IMR-90 (cell line): Measurements from ENCODE around the gene PTPRG. TPM values are rescaled to one million over a fixed set of nuclear protein-coding genes. Genes with fewer than 3 reads are reported as not detected.

Experiments
- ATAC-seq: fragments of 200-7000 bp; cut with Tn5 transposase; 2 replicates; pipeline ENCODE4 v1.9.1; 2020; ENCODE audit warnings: low read depth, mild to moderate bottlenecking, moderate library complexity
- BruUV-seq: library from RNA; stranded (reverse); fragments of 400-500 nt; replicated peaks from 2 replicates; lab custom pipeline; 2021; lab: Mats Ljungman, UMichigan
- CTCF ChIA-PET: fragments of 300-600 bp; formaldehyde crosslinking; extraction: SDS; loops from one replicate; lab custom pipeline; 2021; ENCODE audit warnings: antibody characterized with exemption; lab: Yijun Ruan, JAX
- POLR2A ChIA-PET: fragments of 300-600 bp; sonication (Branson Sonifier 250); formaldehyde crosslinking; loops from one replicate; lab custom pipeline; 2022; ENCODE audit warnings: antibody characterized with exemption; ENCODE audit not compliant: unreplicated experiment; lab: Charles Lee
- DNase-seq: peaks from one replicate; pipeline ENCODE4 v3.0.0; 2013
- H2AFZ ChIP-seq: replicated peaks from 2 replicates; pipeline ENCODE3; 2013; ENCODE audit warnings: low read length, mild to moderate bottlenecking; ENCODE audit not compliant: poor library complexity
- H2AK5ac ChIP-seq: 2 replicates; pipeline ENCODE4 v1.6.1; 2013; ENCODE audit warnings: low read depth, low read length, inconsistent platforms
- H2AK9ac ChIP-seq: replicated peaks from 2 replicates; pipeline ENCODE3; 2013; ENCODE audit warnings: mild to moderate bottlenecking, low read depth, low read length, moderate library complexity; ENCODE audit not compliant: poor library complexity
- H2BK120ac ChIP-seq: 2 replicates; pipeline ENCODE4 v1.6.1; 2013; ENCODE audit warnings: low read depth, low read length, inconsistent platforms
- H2BK15ac ChIP-seq: 3 replicates; pipeline ENCODE4 v1.6.1; 2013; ENCODE audit warnings: low read depth, low read length, inconsistent platforms
- H2BK20ac ChIP-seq: 2 replicates; pipeline ENCODE4 v1.6.1; 2013; ENCODE audit warnings: low read depth, mild to moderate bottlenecking, inconsistent platforms, low read length, moderate library complexity
- H2BK5ac ChIP-seq: 2 replicates; pipeline ENCODE4 v1.6.1; 2013; ENCODE audit warnings: mild to moderate bottlenecking, low read depth, low read length, inconsistent platforms; ENCODE audit not compliant: poor library complexity, severe bottlenecking
- H3K14ac ChIP-seq: replicated peaks from 2 replicates; pipeline ENCODE4 v1.6.1; 2013; ENCODE audit warnings: low read depth, low read length, inconsistent platforms
- H3K18ac ChIP-seq: 2 replicates; pipeline ENCODE4 v1.6.1; 2013; ENCODE audit warnings: low read depth, low read length, control low read depth
- H3K23ac ChIP-seq: 2 replicates; pipeline ENCODE4 v1.6.1; 2013; ENCODE audit warnings: low read depth, low read length, inconsistent platforms
- H3K27ac ChIP-seq: 2 replicates; pipeline ENCODE4 v1.5.1; 2013; ENCODE audit warnings: mild to moderate bottlenecking, control low read depth, low read length; ENCODE audit not compliant: insufficient read depth
- H3K27me3 ChIP-seq: 2 replicates; pipeline ENCODE4 v1.6.1; 2013; ENCODE audit warnings: low read length; ENCODE audit not compliant: control insufficient read depth, insufficient read depth
- H3K36me3 ChIP-seq: 2 replicates; pipeline ENCODE4 v1.6.1; 2013; ENCODE audit warnings: low read length, mixed read lengths; ENCODE audit not compliant: control insufficient read depth, insufficient read depth
- H3K4ac ChIP-seq: 2 replicates; pipeline ENCODE4 v1.6.1; 2013; ENCODE audit warnings: low read depth, low read length, inconsistent platforms
- H3K4me1 ChIP-seq: 2 replicates; pipeline ENCODE4 v1.6.1; 2013; ENCODE audit warnings: low read length, mixed read lengths; ENCODE audit not compliant: control insufficient read depth, insufficient read depth
- H3K4me2 ChIP-seq: 2 replicates; pipeline ENCODE4 v1.6.1; 2013; ENCODE audit warnings: low read depth, mild to moderate bottlenecking, control low read depth, low read length, moderate library complexity
- H3K4me3 ChIP-seq: 2 replicates; pipeline ENCODE4 v1.5.1; 2013; ENCODE audit warnings: low read depth, mild to moderate bottlenecking, control low read depth, low read length, moderate library complexity; ENCODE audit not compliant: insufficient read depth
- H3K56ac ChIP-seq: 2 replicates; pipeline ENCODE4 v1.6.1; 2013; ENCODE audit warnings: low read length, inconsistent platforms; ENCODE audit not compliant: insufficient read depth; ENCODE audit errors: extremely low read depth
- H3K79me1 ChIP-seq, 2 experiments: 2 replicates each; pipeline ENCODE4 v1.6.1; 2013; ENCODE audit warnings: low read length in 2 of 2, inconsistent platforms in 1 of 2, low read depth in 1 of 2
- H3K9ac ChIP-seq: 2 replicates; pipeline ENCODE4 v1.6.1; 2013; ENCODE audit warnings: low read depth, low read length, control low read depth
- H3K9me1 ChIP-seq: 2 replicates; pipeline ENCODE4 v1.6.1; 2013; ENCODE audit warnings: low read length, inconsistent platforms; ENCODE audit not compliant: insufficient read depth
- H3K9me3 ChIP-seq: 2 replicates; pipeline ENCODE4 v1.6.1; 2013; ENCODE audit warnings: low read length; ENCODE audit not compliant: control insufficient read depth, insufficient read depth
- H4K20me1 ChIP-seq: 2 replicates; pipeline ENCODE4 v1.6.1; 2013; ENCODE audit warnings: low read length, inconsistent platforms; ENCODE audit not compliant: insufficient read depth
- H4K5ac ChIP-seq: 2 replicates; pipeline ENCODE4 v1.6.1; 2013; ENCODE audit warnings: mild to moderate bottlenecking, low read depth, low read length, control low read depth
- H4K8ac ChIP-seq, 2 experiments: 2 replicates each; pipeline ENCODE4 v1.6.1; 2013; ENCODE audit warnings: low read depth in 2 of 2, low read length in 2 of 2, control low read depth in 1 of 2, inconsistent platforms in 1 of 2
- H4K91ac ChIP-seq: 2 replicates; pipeline ENCODE4 v1.6.1; 2013; ENCODE audit warnings: low read depth, low read length, inconsistent platforms; ENCODE audit not compliant: insufficient read depth
- BHLHE40 ChIP-seq: fragments of 150-350 bp; IDR thresholded peaks from 2 replicates; pipeline ENCODE4 v1.6.1; 2016; ENCODE audit warnings: mild to moderate bottlenecking, low read depth, low read length
- CEBPB ChIP-seq: IDR thresholded peaks from 2 replicates; pipeline ENCODE4 v1.6.1; 2012; ENCODE audit warnings: low read depth, low read length, improper control_type of control experiment
- MAFK ChIP-seq: IDR thresholded peaks from 2 replicates; pipeline ENCODE4 v1.6.1; 2012; ENCODE audit warnings: low read depth, low read length, improper control_type of control experiment
- MAZ ChIP-seq: IDR thresholded peaks from 2 replicates; pipeline ENCODE4 v1.6.1; 2012; ENCODE audit warnings: low read depth, mild to moderate bottlenecking, low read length, improper control_type of control experiment, moderate library complexity, borderline replicate concordance
- MXI1 ChIP-seq: IDR thresholded peaks from 2 replicates; pipeline ENCODE4 v1.6.1; 2012; ENCODE audit warnings: low read depth, mild to moderate bottlenecking, low read length, moderate library complexity, borderline replicate concordance
- NFE2L2 ChIP-seq: fragments of 150-350 bp; IDR thresholded peaks from 2 replicates; pipeline ENCODE4 v1.6.1; 2016; ENCODE audit warnings: low read depth, mild to moderate bottlenecking, low read length
- RAD21 ChIP-seq: IDR thresholded peaks from 2 replicates; pipeline ENCODE4 v1.6.1; 2012; ENCODE audit warnings: low read length, improper control_type of control experiment
- RFX5 ChIP-seq: IDR thresholded peaks from 2 replicates; pipeline ENCODE4 v1.8.0; 2012; ENCODE audit warnings: low read depth, mild to moderate bottlenecking, low read length, moderate library complexity
- WGBS, 2 experiments: methylation state at CpG; one replicate each; pipeline versions ENCODE4 v1.1.5 to v1.1.7; 2013; ENCODE audit warnings: missing lambda C conversion rate in 2 of 2; ENCODE audit not compliant: insufficient read length in 1 of 2; ENCODE audit errors: extremely low coverage in 2 of 2; 5-methylcytosine and 5-hydroxymethylcytosine counted together
- dilution Hi-C: fragments of 300-500 bp; cut with HindIII; formaldehyde crosslinking; loops from one replicate; pipeline ENCODE4 v1.14.3; 2018; ENCODE audit warnings: low sequenced_read_pairs; ENCODE audit not compliant: unreplicated experiment
- in situ Hi-C: fragments of 300-500 bp; cut with MboI; formaldehyde crosslinking; loops from 3 replicates; pipeline ENCODE4 v1.14.3; 2019; ENCODE audit warnings: low sequenced_read_pairs, inconsistent platforms, mixed read lengths
- intact Hi-C: fragments of 100-400 bp; cut with micrococcal nuclease; formaldehyde crosslinking; loops from 2 replicates; pipeline ENCODE4 v1.10.0; 2022
- polyA plus RNA-seq, 3 experiments: library from polyadenylated mRNA; depleted of rRNA; stranded (reverse); fragments of >200 nt; gene quantifications; 2 replicates each; pipeline ENCODE4 v1.2.3, GENCODE V29; 2012; ENCODE audit warnings: low replicate concordance in 1 of 3
- total RNA-seq: library from RNA; depleted of rRNA; stranded (reverse); fragments of >200 nt; gene quantifications from 2 replicates; pipeline ENCODE4 v1.2.3, GENCODE V29; 2012
- TF ChIP-seq, protein P1 (sequence below): fragments of 150-350 bp; IDR thresholded peaks from 2 replicates; pipeline ENCODE4 v1.6.1; 2016; ENCODE audit warnings: low read depth, mild to moderate bottlenecking, low read length, moderate library complexity, borderline replicate concordance
- TF ChIP-seq, protein P2 (sequence below): fragments of 150-350 bp; IDR thresholded peaks from 2 replicates; pipeline ENCODE4 v1.6.1; 2017; ENCODE audit warnings: mild to moderate bottlenecking, antibody characterized with exemption, low read length, low read depth

Gene PTPRG
- total and polyA plus RNA-seq, 2 of the 4 experiments (the other 2 are of a cell fraction), result 7.7 to 31.0 TPM

DNA sequence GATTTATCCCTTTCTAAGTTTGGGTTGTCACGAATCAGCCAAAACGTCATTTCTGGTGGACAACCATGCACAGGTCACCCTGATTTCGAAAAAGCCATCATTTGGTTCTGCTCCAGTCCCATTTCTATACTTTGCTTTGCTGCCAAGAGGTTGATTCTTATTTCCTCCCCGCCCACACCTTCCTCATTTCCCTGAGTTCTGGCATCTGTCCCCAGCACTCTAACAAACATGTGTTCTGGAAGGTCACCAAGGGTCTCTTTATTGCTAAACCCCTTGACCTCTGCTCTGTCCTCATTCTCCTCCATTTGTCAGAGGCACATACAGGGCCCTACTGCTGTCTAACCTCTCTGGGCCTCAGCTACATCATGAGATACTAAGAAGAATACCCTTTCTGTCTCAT lies 36.4 kb upstream of the PTPRG start:
- Histone ChIP-seq H2AK9ac (no peak overlapping the region), H3K9me3 (no peaks in the 10 kb centered on the region), H2BK15ac (no peak overlapping the region), H2BK20ac (no peak overlapping the region), H3K27ac (no peak overlapping the region), H3K14ac (no peak overlapping the region), H3K4me3 (no peak overlapping the region), H3K56ac (no peak overlapping the region), H2BK5ac (no peak overlapping the region), H4K91ac (no peak overlapping the region), H3K4ac (no peak overlapping the region), H3K4me2 (no peak overlapping the region), H3K9ac (no peak overlapping the region), H3K27me3 (peaks cover 2% of the 10 kb centered on the region; the same call in 1 of the 2 replicates), H4K5ac (no peak overlapping the region), H4K8ac (no peak overlapping the region), H3K9me1 (no peaks in the 10 kb centered on the region), H2AK5ac (no peak overlapping the region), H3K79me1 (no peaks in the 10 kb centered on the region), H3K18ac (no peak overlapping the region), H2AFZ (no peak overlapping the region), H2BK120ac (no peak overlapping the region), H3K36me3 (no peaks in the 10 kb centered on the region), H4K20me1 (no peaks in the 10 kb centered on the region), H3K23ac (no peak overlapping the region), H3K4me1 (no peaks in the 10 kb centered on the region)
- dilution Hi-C loops (no loop called here), in situ Hi-C loops (no loop called here), intact Hi-C loops (no loop called here)
- ATAC-seq, result no peak
- BruUV-seq, result no TSS peak
- ChIA-PET CTCF (no interaction called here), POLR2A (no interaction called here)
- no peak for TF ChIP-seq MAZ
- TF ChIP-seq, protein P1, sequence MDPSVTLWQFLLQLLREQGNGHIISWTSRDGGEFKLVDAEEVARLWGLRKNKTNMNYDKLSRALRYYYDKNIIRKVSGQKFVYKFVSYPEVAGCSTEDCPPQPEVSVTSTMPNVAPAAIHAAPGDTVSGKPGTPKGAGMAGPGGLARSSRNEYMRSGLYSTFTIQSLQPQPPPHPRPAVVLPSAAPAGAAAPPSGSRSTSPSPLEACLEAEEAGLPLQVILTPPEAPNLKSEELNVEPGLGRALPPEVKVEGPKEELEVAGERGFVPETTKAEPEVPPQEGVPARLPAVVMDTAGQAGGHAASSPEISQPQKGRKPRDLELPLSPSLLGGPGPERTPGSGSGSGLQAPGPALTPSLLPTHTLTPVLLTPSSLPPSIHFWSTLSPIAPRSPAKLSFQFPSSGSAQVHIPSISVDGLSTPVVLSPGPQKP, result no peak
- no peak for TF ChIP-seq RAD21
- no peak for TF ChIP-seq CEBPB
- no peak for TF ChIP-seq RFX5
- no peak for TF ChIP-seq NFE2L2
- no peak for TF ChIP-seq MAFK
- TF ChIP-seq, protein P2, sequence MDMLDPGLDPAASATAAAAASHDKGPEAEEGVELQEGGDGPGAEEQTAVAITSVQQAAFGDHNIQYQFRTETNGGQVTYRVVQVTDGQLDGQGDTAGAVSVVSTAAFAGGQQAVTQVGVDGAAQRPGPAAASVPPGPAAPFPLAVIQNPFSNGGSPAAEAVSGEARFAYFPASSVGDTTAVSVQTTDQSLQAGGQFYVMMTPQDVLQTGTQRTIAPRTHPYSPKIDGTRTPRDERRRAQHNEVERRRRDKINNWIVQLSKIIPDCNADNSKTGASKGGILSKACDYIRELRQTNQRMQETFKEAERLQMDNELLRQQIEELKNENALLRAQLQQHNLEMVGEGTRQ, result no peak
- no peak for TF ChIP-seq BHLHE40
- no peak for TF ChIP-seq MXI1
- DNase-seq, result no peak
- 30% methylated on average over 3 of the region's 4 CpGs; no CpG with 5 or more reads in 1 of the 2 experiments for WGBS, 2 experiments
